ENCODE measurements around the gene AKR1D1.

AKR1D1 gene

GRCh38 chr7:138065827-138066226 is 10.4 kb upstream of the AKR1D1 start:
- TF ChIP-seq GATA3 (IDR thresholded peaks at IDR 0.05; ENCODE audit: low read depth, low read length) (no peak), GATA2 (IDR thresholded peaks at IDR 0.05; ENCODE audit: low read depth, low read length) (no peak)

- no peak for TF ChIP-seq GATA3 (IDR thresholded peaks at IDR 0.05; ENCODE audit: low read depth, low read length)
- TF ChIP-seq GATA2 (IDR thresholded peaks at IDR 0.05; ENCODE audit: low read depth, low read length) = no peak
Measured at GRCh38 chr7:138066954-138067394, 9.3 kb upstream of the AKR1D1 start.

- TF ChIP-seq GATA3 (IDR thresholded peaks at IDR 0.05; ENCODE audit: low read depth, low read length) (no peak), GATA2 (IDR thresholded peaks at IDR 0.05; ENCODE audit: low read depth, low read length) (no peak)
Measured at GRCh38 chr7:138067774-138068173, 8.5 kb upstream of the AKR1D1 start.

- TF ChIP-seq GATA3 (IDR thresholded peaks at IDR 0.05; ENCODE audit: low read depth, low read length) = no peak
- TF ChIP-seq GATA2 (IDR thresholded peaks at IDR 0.05; ENCODE audit: low read depth, low read length) = no peak
Measured at GRCh38 chr7:138070908-138071307, 5.4 kb upstream of the AKR1D1 start.

- TF ChIP-seq GATA2 (IDR thresholded peaks at IDR 0.05; ENCODE audit: low read depth, low read length) (no peak), GATA3 (IDR thresholded peaks at IDR 0.05; ENCODE audit: low read depth, low read length) (no peak)
Measured at GRCh38 chr7:138072726-138073125, 3.5 kb upstream of the AKR1D1 start.

DNA sequence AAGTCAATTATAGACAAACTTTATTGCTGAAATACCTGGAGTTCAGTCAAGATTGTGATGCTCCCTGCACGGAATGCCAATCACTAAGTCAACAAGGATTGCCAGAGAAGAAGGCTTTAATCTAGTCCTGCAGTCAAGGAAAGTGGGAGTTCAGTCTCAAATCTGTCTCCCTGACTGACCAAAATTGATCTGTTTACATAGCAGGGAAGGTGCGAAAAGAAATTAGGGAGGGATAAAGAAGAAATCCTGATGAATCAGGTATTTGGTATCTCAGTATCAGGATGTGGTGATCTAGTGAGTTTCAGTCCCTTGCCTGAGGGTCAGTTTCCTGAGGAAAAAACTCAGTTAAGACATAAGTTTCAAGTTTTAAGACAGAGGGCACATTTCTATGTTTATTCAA is 2.1 kb upstream of the AKR1D1 start:
- no peak for TF ChIP-seq GATA2 (IDR thresholded peaks at IDR 0.05; ENCODE audit: low read depth, low read length)
- no peak for TF ChIP-seq GATA3 (IDR thresholded peaks at IDR 0.05; ENCODE audit: low read depth, low read length)

- TF ChIP-seq GATA2 (IDR thresholded peaks at IDR 0.05; ENCODE audit: low read depth, low read length) (no peak), GATA3 (IDR thresholded peaks at IDR 0.05; ENCODE audit: low read depth, low read length) (no peak)
Measured at GRCh38 chr7:138074540-138074939, 1.7 kb upstream of the AKR1D1 start.

- TF ChIP-seq GATA3 (IDR thresholded peaks at IDR 0.05; ENCODE audit: low read depth, low read length) = no peak
- no peak for TF ChIP-seq GATA2 (IDR thresholded peaks at IDR 0.05; ENCODE audit: low read depth, low read length)
Measured at GRCh38 chr7:138075350-138075749, 909 bp upstream of the AKR1D1 start.

- TF ChIP-seq GATA2 (IDR thresholded peaks at IDR 0.05; ENCODE audit: low read depth, low read length) (no peak), GATA3 (IDR thresholded peaks at IDR 0.05; ENCODE audit: low read depth, low read length) (no peak)
Measured at GRCh38 chr7:138077809-138078208, 1.6 kb downstream of the AKR1D1 start.

DNA sequence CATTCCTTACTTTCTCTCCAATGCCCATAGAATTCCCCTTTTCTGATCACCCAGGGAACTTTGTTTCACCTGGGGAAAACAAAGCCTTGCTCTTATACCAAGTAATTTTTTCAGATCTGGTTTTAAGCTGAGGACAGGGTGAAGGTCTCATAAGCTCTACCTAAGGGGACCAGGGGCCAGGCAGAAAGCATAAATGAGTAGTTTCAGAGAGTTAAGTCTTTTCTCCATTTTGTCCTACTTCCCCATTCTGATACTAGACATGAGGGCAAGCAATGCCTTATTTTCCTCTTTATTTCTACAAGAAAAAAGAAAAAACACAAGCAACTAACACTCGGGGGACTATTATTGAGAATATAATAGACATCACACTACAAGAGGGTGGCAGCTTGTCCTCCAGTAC is 2.9 kb downstream of the AKR1D1 start:
- TF ChIP-seq GATA2 (IDR thresholded peaks at IDR 0.05; ENCODE audit: low read depth, low read length) (no peak), GATA3 (IDR thresholded peaks at IDR 0.05; ENCODE audit: low read depth, low read length) (no peak)

DNA sequence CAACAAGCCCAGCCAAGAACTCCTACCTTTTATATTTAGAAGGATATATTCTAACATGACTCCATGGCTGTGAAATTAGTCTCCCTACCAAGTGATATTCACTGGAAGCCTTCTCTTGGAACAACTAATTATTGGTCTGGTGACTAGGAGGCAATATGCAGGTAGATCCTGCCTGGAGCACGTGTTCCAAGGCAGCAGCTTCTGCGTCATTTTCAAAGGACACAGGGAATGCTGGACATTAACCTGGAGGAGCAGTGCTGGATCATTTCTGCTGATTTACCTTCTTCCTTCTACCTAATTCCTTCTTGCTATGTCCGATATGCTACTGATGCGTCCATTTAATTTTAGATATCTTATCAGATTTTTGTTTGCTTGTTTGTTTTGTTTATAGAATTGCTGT is 5.6 kb downstream of the AKR1D1 start:
- TF ChIP-seq GATA2 (IDR thresholded peaks at IDR 0.05; ENCODE audit: low read depth, low read length) = no peak
- no peak for TF ChIP-seq GATA3 (IDR thresholded peaks at IDR 0.05; ENCODE audit: low read depth, low read length)

- TF ChIP-seq GATA2 (IDR thresholded peaks at IDR 0.05; ENCODE audit: low read depth, low read length) (no peak), GATA3 (IDR thresholded peaks at IDR 0.05; ENCODE audit: low read depth, low read length) (no peak)
Measured at GRCh38 chr7:138083859-138084258, 7.6 kb downstream of the AKR1D1 start.

DNA sequence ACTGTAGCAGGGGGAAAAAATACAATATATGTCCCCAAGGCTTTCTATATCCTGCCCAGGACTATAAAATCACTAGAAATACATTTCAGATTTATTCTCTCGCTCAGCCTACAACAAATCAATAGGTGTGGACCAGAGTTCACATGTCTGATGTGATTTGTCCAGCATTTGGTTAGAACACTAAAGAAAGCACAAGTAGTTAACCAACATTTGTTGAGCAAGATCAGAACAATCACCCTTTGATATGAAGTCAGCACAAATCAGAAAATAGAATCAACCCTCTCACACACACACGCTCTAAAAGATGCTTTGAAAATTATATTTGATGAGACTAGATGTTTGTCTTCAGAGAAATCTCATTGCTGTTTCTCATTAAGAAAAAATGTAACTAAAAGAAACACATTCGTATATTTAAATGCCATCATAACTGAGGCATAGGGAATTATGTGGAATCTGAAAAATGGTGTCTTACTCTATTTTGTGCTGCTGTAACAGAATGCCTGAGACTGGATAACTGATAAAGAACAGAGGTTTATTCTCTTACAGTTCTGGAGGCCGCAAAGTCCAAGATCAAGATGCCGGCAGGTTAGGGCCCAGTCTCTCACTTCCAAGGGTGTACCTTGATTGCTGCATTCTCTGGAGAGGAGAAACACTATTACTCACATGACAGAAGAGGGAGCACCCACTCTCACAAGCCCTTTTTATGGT is 10.5 kb downstream of the AKR1D1 start:
- TF ChIP-seq GATA3 (IDR thresholded peaks at IDR 0.05; ENCODE audit: low read depth, low read length) (no peak), GATA2 (IDR thresholded peaks at IDR 0.05; ENCODE audit: low read depth, low read length) (no peak)

DNA sequence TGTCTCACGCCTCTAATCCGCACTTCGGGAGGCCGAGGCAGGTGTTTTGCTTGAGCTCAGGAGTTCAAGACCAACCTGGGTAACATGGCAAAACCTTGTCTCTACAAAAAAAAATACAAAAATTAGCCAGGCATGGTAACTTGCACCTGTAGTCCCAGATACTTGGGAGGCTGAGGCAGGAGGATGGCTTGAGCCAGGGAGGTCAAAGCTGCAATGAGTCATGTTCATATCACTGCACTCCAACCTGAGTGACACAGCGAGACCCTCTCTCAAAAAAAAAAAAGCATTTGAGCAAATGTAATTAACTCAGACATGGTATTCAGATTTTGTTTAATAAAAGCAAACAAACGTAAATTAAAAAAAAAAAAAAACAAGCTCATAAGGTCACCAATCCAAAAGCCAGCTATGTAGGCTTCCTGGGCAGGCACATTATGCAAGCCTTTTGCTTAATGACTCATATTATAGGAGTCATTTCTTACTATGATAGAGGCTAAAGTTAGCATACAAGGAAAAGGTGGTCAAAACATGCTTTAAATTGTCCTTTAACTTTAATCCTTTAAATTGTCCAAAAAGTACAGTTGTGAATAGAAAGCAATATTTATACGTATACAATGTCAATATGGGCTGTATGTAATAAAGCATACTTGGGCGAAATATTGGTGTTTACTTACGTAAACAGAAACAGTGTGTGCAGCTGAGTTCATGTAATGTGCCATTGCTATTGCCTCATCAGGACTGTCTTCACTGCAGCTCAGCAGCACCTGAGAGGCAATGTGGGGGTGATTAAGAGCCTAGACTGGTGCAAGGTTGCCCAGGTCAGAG is 13.0 kb downstream of the AKR1D1 start:
- no peak for TF ChIP-seq GATA2 (IDR thresholded peaks at IDR 0.05; ENCODE audit: low read depth, low read length)
- no peak for TF ChIP-seq GATA3 (IDR thresholded peaks at IDR 0.05; ENCODE audit: low read depth, low read length)

DNA sequence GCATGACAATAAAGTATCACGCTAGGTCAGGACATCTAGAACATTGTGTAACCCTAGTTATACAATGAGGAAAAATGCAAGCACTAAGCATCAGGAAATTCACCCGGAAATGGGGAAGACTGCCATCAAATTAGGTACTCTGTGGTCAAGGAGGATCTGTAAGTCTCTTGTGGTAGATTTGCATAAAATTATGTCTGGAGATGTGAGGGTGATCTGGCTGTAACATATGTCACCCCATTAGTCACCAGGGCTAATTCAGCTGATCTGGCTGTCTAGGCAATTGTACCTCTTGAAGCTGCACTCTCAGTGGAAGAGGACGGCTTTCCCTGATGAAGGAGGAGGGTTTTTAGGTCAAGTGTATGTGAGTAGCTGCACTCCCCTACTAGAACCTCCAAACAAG is 14.8 kb downstream of the AKR1D1 start:
- TF ChIP-seq GATA2 (IDR thresholded peaks at IDR 0.05; ENCODE audit: low read depth, low read length) (no peak), GATA3 (IDR thresholded peaks at IDR 0.05; ENCODE audit: low read depth, low read length) (no peak)
